BE2C (cell line): Measurements from ENCODE around the gene GGT5.

Source experiments
- DNase-seq: peaks from one replicate; pipeline ENCODE4 v3.0.0-alpha.2; 2020
- H3K27me3 ChIP-seq: fragments of 250-450 bp; sonication (Bioruptor Pico); 2 replicates; pipeline ENCODE4 v1.5.1; 2020; ENCODE audit warnings: mild to moderate bottlenecking
- H3K36me3 ChIP-seq: fragments of 250-450 bp; sonication (Bioruptor Pico); 2 replicates; pipeline ENCODE4 v1.5.1; 2020; ENCODE audit warnings: mild to moderate bottlenecking
- H3K4me1 ChIP-seq: fragments of 250-450 bp; sonication (Bioruptor Pico); 2 replicates; pipeline ENCODE4 v1.5.1; 2020
- H3K4me3 ChIP-seq: 2 replicates; pipeline ENCODE4 v1.5.1; 2011; ENCODE audit warnings: low read depth, low read length
- H3K9me3 ChIP-seq: fragments of 250-450 bp; sonication (Bioruptor Pico); 2 replicates; pipeline ENCODE4 v1.5.1; 2020
- TF ChIP-seq, protein P1 (sequence below): IDR thresholded peaks from 2 replicates; pipeline ENCODE4 v1.5.1; 2012; ENCODE audit warnings: mild to moderate bottlenecking, low read depth, low read length

GGT5 gene

DNA sequence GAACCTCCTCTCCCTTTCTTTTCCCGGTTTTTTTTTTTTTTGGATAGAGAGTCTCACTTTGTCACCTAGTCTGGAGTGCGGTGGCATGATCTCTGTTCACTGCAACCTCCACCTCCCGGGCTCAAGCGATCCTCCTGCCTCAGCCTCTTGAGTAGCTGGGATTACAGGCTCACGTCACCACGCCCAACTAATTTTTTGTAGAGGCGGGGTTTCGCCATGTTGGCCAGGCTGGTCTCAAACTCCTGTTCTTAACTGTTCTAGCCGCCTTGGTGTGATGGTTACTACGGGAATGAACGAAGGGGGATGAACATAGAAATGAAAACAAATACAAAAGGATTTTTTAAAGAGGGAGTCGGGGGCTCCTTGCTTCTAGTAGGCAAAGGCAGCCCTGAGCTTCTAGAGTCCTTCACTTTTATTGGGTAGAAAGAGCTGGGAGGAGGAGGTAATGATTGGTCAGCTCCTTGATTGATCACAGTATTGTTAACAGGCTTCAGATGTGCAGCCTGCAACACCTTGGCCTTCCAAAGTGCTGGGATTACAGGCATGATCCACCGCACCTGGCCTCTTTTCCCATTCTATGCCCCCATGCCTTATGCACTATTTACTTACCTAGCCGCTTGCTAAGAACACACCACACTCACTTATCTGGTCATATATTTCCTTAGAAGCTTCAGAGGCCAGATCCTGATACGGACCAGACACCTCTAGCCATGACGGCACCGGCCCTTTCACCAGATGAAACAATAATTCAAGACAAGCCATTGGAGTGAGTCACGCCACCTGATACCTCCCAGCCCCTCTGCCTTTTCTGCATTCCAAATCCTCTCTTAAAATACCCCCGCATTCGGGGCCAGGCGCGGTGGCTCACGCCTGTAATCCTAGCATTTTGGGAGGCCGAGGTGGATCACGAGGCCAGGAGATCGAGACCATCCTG is 42.9 kb downstream of the GGT5 start:
- TF ChIP-seq, protein P1, sequence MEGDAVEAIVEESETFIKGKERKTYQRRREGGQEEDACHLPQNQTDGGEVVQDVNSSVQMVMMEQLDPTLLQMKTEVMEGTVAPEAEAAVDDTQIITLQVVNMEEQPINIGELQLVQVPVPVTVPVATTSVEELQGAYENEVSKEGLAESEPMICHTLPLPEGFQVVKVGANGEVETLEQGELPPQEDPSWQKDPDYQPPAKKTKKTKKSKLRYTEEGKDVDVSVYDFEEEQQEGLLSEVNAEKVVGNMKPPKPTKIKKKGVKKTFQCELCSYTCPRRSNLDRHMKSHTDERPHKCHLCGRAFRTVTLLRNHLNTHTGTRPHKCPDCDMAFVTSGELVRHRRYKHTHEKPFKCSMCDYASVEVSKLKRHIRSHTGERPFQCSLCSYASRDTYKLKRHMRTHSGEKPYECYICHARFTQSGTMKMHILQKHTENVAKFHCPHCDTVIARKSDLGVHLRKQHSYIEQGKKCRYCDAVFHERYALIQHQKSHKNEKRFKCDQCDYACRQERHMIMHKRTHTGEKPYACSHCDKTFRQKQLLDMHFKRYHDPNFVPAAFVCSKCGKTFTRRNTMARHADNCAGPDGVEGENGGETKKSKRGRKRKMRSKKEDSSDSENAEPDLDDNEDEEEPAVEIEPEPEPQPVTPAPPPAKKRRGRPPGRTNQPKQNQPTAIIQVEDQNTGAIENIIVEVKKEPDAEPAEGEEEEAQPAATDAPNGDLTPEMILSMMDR = no peak
- Histone ChIP-seq H3K4me1 (no peaks in the 10 kb centered on the region), H3K27me3 (no peaks in the 10 kb centered on the region), H3K36me3 (no peaks in the 10 kb centered on the region), H3K9me3 (peaks cover 2% of the 10 kb centered on the region; the same call in 1 of the 2 replicates), H3K4me3 (no peak overlapping the region)
- DNase-seq = no peak

DNA sequence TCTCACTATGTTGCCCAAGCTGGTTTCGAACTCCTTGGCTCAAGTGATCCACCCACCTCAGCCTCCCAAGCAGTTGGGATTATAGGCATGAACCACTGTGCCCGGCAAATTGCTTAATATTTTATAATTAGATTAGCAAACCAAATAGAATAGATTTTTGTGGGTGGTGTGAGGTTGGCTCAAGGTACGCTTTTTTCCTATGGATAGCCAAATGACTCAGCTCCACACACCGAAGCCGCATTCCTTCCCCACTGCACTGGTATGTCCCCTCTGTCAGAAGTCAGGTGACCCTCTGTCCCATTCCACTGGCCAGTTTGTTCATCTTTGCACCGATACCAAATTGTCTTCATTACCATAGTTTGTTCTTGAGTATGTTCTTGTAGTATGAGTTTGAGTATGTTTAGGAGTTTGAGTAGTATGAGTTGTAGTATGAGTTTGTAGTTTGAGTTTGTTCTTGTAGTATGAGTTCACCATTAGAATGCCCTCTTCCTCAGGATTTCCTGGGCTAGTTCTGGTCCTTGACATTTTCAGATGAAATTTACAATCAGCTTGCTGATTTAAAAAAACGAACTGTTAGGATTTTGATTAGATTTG is 44.2 kb downstream of the GGT5 start:
- H3K4me3 ChIP-seq = no peak overlapping the region
- no peaks in the 10 kb centered on the region for H3K4me1 ChIP-seq
- no peak for DNase-seq
- no peaks in the 10 kb centered on the region for H3K27me3 ChIP-seq
- no peaks in the 10 kb centered on the region for H3K36me3 ChIP-seq
- TF ChIP-seq, protein P1 = no peak
- peaks cover 2% of the 10 kb centered on the region; the same call in 1 of the 2 replicates for H3K9me3 ChIP-seq

DNA sequence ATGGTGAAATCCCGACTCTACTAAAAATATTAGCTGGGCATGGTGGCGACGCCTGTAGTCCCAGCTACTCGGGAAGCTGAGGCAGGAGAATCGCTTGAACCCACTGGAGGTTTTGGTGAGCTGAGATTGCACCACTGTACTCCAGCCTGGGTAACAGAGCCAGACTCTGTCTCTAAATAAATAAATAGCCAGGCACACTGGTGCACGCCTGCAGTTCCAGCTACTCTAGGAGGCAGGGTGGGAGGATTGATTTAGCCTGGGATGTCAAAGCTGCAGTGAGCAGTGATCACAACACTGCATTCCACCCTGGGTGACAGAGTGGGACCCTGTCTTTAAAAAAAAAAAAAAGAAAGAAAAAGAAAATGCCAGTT is 46.2 kb downstream of the GGT5 start:
- no peak for DNase-seq
- H3K9me3 ChIP-seq = no peaks in the 10 kb centered on the region; the same call in 1 of the 2 replicates
- TF ChIP-seq, protein P1 = no peak

DNA sequence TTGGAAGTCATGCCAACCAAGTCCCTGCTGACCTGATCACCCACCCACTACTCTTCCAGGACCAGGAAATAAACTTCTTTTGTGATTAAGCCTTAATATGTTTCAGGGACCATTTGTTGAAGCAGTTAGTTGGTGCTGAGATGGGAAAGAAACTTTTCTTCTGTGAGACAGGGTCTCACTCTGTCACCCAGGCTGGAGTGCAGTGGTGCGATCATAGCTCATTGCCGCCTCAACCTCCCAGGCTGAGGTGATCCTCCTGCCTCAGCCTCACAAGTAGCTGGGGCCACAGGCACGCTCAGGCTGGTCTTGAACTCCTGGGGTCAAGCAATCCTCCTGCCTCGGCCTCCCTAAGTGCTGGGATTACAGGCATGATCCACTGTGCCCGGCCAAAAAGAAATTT is 53.0 kb downstream of the GGT5 start:
- no peak for DNase-seq
- TF ChIP-seq, protein P1 = no peak
- Histone ChIP-seq H3K4me3 (no peak overlapping the region), H3K36me3 (no peaks in the 10 kb centered on the region), H3K9me3 (no peaks in the 10 kb centered on the region), H3K4me1 (no peaks in the 10 kb centered on the region), H3K27me3 (no peaks in the 10 kb centered on the region)

More for the DNA sequence above, 46.2 kb downstream of the GGT5 start:
- H3K4me1 ChIP-seq = no peaks in the 10 kb centered on the region
- H3K4me3 ChIP-seq = no peak overlapping the region
- no peaks in the 10 kb centered on the region for H3K27me3 ChIP-seq
- no peaks in the 10 kb centered on the region for H3K36me3 ChIP-seq

DNA sequence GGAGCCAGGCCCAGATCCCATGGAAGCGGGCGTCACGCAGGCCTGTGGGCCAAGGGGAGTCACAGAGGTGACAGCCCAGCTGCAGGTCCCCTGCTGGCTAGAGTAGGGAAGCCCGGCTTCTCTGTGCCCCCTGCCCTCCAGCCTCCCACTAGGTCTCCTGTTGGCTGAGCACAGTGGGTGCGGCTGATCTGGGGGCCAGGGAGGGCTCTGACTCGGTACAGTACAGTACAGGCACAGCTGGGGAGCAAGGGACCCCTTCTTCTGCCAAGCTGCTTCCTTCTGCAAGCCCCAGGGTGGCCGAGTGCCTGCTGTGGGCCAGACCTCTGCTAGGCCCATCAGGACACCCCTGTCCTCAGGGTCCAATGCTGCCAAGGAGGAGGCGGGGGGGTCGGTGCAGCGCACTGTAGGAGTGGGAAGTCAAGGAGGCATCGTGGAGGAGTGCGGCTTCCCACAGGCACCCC is 53.5 kb downstream of the GGT5 start:
- peak; percentile 18 for DNase-seq
- TF ChIP-seq, protein P1 = no peak
- Histone ChIP-seq H3K4me3 (no peak overlapping the region), H3K9me3 (no peaks in the 10 kb centered on the region), H3K27me3 (no peaks in the 10 kb centered on the region), H3K4me1 (no peaks in the 10 kb centered on the region), H3K36me3 (no peaks in the 10 kb centered on the region)
